Right lobe of liver (tissue), 6 donors: Measurements from ENCODE around the gene USO1. TPM values are rescaled to one million over a fixed set of nuclear protein-coding genes. Genes with fewer than 3 reads are reported as not detected.
A peak's percentile ranks its signal among the peaks of the same experiment; 100 is the strongest.
"Not testable (repeated sequence)": the region's sequence is repeated elsewhere in the genome, so short reads cannot be mapped to it uniquely, and the experiment has no call there.

Source experiments
- ATAC-seq, 4 donors: fragments of 200-7000 bp; cut with Tn5 transposase; one replicate each; pipeline ENCODE4 v1.9.1; 2020; ENCODE audit warnings: mild to moderate bottlenecking in 4 of 4, moderate library complexity in 4 of 4
- DNase-seq, 3 donors: peaks; one replicate each; pipeline ENCODE4 v3.0.0-alpha.2; 2020
- H3K27ac ChIP-seq, 3 donors: fragments of 200-600 bp; one replicate each; pipeline ENCODE4 v1.8.0; 2022
- H3K27me3 ChIP-seq, 2 donors: fragments of 200-600 bp; one replicate each; pipeline ENCODE4 v1.8.0; 2022
- H3K36me3 ChIP-seq, 4 donors: fragments of 200-600 bp; sonication (generic) in 1 of 4; one replicate each; pipeline versions ENCODE4 v1.5.1 to v1.8.0; 2017 to 2022; ENCODE audit warnings: control low read depth in 1 of 4
- H3K4me1 ChIP-seq, 4 donors: fragments of 200-600 bp; sonication (generic) in 1 of 4; one replicate each; pipeline versions ENCODE4 v1.5.1 to v1.8.0; 2017 to 2022; ENCODE audit warnings: control low read depth in 1 of 4
- H3K4me3 ChIP-seq, 3 donors: fragments of 200-600 bp; one replicate each; pipeline ENCODE4 v1.8.0; 2022
- H3K9me3 ChIP-seq, 4 donors: fragments of 200-600 bp; sonication (generic) in 1 of 4; one replicate each; pipeline versions ENCODE4 v1.5.1 to v1.8.0; 2017 to 2022; ENCODE audit warnings: control low read depth in 1 of 4
- CTCF ChIP-seq, 4 donors: fragments of 200-600 bp in 3 of 4; fragments of 450-650 bp in 1 of 4; IDR thresholded peaks; one replicate each; pipeline versions ENCODE4 v1.5.1 to v1.8.0; 2016 to 2022; ENCODE audit warnings: antibody characterized with exemption in 4 of 4, mild to moderate bottlenecking in 2 of 4
- POLR2A ChIP-seq: fragments of 450-650 bp; IDR thresholded peaks from one replicate; pipeline ENCODE4 v1.6.1; 2017; ENCODE audit warnings: antibody characterized with exemption, mild to moderate bottlenecking
- WGBS: methylation state at CpG from one replicate; pipeline ENCODE4 v1.1.6; 2018; ENCODE audit warnings: low coverage, low lambda C conversion rate; ENCODE audit not compliant: insufficient coverage; ENCODE audit errors: missing lambda C conversion rate; 5-methylcytosine and 5-hydroxymethylcytosine counted together
- intact Hi-C, 2 donors: fragments of 100-400 bp; cut with DNase I; formaldehyde crosslinking; loops; one replicate each; pipeline versions ENCODE4 v1.11.2 to v1.14.1; 2022
- total RNA-seq, 6 experiments: library from RNA; depleted of rRNA in 2 of 6; stranded (reverse); fragments of >200 nt in 2 of 6; fragmentation: NEBNext Ultra II Directional in 3 of 6; extraction: Animal tissue kit (Norgen Biotek cat#: 25700) in 3 of 6; gene quantifications; one replicate each; pipeline versions ENCODE4 v1.1.0 to v1.2.4, GENCODE V29; 2016 to 2023
- donor health status: DM: no; HTN: yes; CAD: no.
- donor health status: DM: no; HTN: no; CAD: no.
- donor health status: DM: no; HTN: no; CAD: no.
- donor health status: DM: no; HTN: yes; CAD: no.
- donor health status: DM: no; HTN: yes; CAD: no.

USO1 gene
- total RNA-seq, 6 experiments from 2014 or later = 43.7 to 64.0 (median 49.4) TPM

GRCh38 chr4:75724867-75725724, 719 bp downstream of the USO1 start:
- Histone ChIP-seq H3K27me3 (no peaks in the 10 kb centered on the region), H3K27ac (peak overlapping the region; percentile 86 to 98 (median 95)), H3K9me3 (no peaks in the 10 kb centered on the region), H3K36me3 (no peaks in the 10 kb centered on the region), H3K4me3 (peak overlapping the region; percentile 72 to 90 (median 89)), H3K4me1 (peaks cover 0 to 35% (median 16%) of the 10 kb centered on the region in 4 donors)
- WGBS = 2% methylated on average over 18 of the region's 50 CpGs
- TF ChIP-seq CTCF (IDR thresholded peaks at IDR 0.05) = no peak
- no peak for TF ChIP-seq POLR2A
- ATAC-seq (peak; percentile 67 to 78 (median 72)), DNase-seq (peak; percentile 79 to 81 (median 79))
- intact Hi-C loops = no loop called here

DNA sequence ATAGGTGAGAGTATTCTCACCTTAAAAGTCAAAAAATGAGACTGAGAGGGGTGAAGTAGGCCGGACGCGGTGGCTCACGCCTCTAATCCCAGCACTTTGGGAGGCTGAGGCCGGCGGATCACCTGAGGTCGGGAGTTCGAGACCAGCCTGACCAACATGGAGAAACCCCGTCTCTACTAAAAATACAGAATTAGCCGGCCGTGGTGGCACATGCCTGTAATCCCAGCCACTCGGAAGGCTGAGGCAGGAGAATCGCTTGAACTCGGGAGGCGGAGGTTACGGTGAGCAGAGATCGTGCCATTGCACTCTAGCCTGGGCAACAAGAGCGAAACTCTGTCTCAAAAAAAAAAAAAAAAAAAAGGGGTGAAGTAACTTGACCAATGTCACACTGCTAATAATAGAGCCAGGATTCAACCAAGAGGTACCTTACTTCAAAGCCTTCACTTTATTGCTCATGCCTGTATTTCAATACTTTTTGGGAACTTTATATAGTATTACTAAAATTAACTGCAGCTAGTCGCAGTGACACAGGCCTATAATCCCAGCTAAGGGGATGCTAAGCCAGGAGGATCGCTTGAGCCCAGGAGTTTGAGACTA, 1.7 kb downstream of the USO1 start:
- H3K27me3 ChIP-seq, H3K9me3 ChIP-seq, H3K36me3 ChIP-seq, ATAC-seq, intact Hi-C loops, DNase-seq: not testable (repeated sequence)
- whole genome bisulfite sequencing = 26% methylated on average over 20 of the region's 20 CpGs
- H3K4me1 ChIP-seq = peaks cover 0 to 35% (median 17%) of the 10 kb centered on the region in 4 donors
- H3K4me3 ChIP-seq = peak overlapping the region; percentile 72 to 90 (median 89)
- peak overlapping the region; percentile 86 to 98 (median 95) for H3K27ac ChIP-seq

DNA sequence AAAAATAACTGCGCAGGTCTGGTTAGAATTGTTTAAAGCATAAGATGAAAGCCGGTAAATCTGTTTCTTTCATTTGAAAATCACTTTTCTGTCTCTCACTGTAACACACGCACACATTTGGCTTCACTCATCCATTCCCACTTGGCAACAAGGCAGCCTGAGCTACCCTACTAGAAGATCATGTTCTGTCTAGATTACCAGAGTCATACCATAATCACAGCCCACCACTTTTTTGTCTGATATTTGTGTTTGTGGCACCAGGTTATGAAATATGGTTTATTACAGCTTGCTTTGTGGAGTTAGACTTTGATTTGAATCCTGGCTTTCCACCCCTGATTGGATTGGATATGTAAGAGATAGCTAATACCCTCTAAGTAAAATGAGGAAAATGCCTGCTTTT, 2.2 kb downstream of the USO1 start:
- Histone ChIP-seq H3K4me3 (peak overlapping the region in 1 of 3 donors; percentile 90), H3K27me3 (no peaks in the 10 kb centered on the region), H3K36me3 (no peaks in the 10 kb centered on the region), H3K4me1 (peaks cover 0 to 35% (median 17%) of the 10 kb centered on the region in 4 donors), H3K27ac (no peak overlapping the region), H3K9me3 (no peaks in the 10 kb centered on the region)
- 55% methylated on average over 3 of the region's 3 CpGs for WGBS
- no peak for TF ChIP-seq CTCF (IDR thresholded peaks at IDR 0.05)
- ATAC-seq (no peak), DNase-seq (no peak)
- intact Hi-C loops = no loop called here

DNA sequence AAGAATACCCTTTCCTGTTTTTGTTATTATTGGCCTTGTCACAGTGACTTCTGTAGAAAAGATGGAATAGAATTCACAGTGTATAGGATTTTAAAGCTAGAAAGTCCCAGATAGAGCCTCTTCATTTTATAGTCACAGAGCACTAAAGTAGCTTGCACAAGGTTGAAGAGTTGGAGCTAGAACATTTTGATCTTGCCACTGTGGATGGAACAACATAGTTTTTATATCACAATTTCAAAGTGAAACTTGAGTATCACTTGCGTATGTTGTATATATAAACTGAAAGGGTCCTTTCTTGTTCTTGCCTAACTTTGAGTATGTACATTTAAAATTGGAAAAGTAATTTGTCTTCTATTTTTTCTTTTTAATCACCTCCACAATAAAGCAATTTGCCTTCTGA, 2.7 kb downstream of the USO1 start:
- Histone ChIP-seq H3K36me3 (no peaks in the 10 kb centered on the region), H3K4me3 (no peak overlapping the region), H3K9me3 (no peaks in the 10 kb centered on the region), H3K4me1 (peaks cover 0 to 34% (median 16%) of the 10 kb centered on the region in 4 donors), H3K27me3 (no peaks in the 10 kb centered on the region), H3K27ac (no peak overlapping the region)
- intact Hi-C loops = no loop called here
- WGBS = 31% methylated on average over 1 of the region's 1 CpG
- TF ChIP-seq POLR2A (no peak), CTCF (IDR thresholded peaks at IDR 0.05) (no peak)
- ATAC-seq (no peak), DNase-seq (no peak)

GRCh38 chr4:75729836-75730235, 5.5 kb downstream of the USO1 start:
- WGBS = 33% methylated on average over 3 of the region's 3 CpGs
- H3K27ac ChIP-seq = no peak overlapping the region
- peaks cover 0 to 21% (median 6%) of the 10 kb centered on the region in 4 donors for H3K4me1 ChIP-seq
- H3K36me3 ChIP-seq = no peaks in the 10 kb centered on the region
- H3K9me3 ChIP-seq = no peaks in the 10 kb centered on the region
- ATAC-seq = no peak
- DNase-seq = no peak
- no peak overlapping the region for H3K4me3 ChIP-seq
- intact Hi-C loops = no loop called here
- H3K27me3 ChIP-seq = no peaks in the 10 kb centered on the region
- TF ChIP-seq CTCF (IDR thresholded peaks at IDR 0.05) = no peak
- no peak for TF ChIP-seq POLR2A
